ENCODE data around the gene HCCS. TPM values are rescaled to one million over a fixed set of nuclear protein-coding genes. Genes with fewer than 3 reads are reported as not detected.

The HCCS gene
- total and polyA plus RNA-seq, 2 of the 8 experiments (the other 6 are each of a cell fraction or from before 2014, with no cell fraction given), result 11.9 to 29.9 TPM

DNA sequence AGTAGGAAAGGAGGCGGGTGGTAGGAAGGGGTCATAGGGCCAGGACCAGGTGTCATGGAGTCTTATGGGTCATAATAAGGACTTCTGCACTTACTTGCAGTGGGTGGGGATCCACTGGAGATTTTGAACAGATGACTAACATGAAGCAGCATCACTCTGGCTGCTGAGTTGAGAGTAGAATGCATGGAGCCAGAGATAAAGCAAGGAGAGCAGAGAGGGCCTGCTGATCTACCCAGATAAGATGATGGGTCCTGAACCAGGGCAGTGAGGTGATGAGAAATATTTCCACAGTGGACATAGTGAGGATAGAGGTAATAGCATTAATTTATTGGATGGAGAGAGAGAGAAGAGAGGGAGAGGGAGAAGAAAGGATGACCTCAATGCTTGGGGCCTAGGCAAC, 48.0 kb downstream of the HCCS start:
- H3K18ac ChIP-seq (ENCODE audit: extremely low read depth, low read length), result no peak overlapping the region
- H3K79me2 ChIP-seq (ENCODE audit: control insufficient read depth in 1 of 2, insufficient read depth in 2 of 2, low read length in 2 of 2), result no peaks in the 10 kb centered on the region
- H3K23me2 ChIP-seq (ENCODE audit: low read depth, low read length), result no peaks in the 10 kb centered on the region
- H3K4me3 ChIP-seq (ENCODE audit: extremely low read depth in 1 of 4, insufficient read depth in 2 of 4, low read depth in 3 of 4, low read length in 4 of 4), result no peak overlapping the region
- no peak overlapping the region for H3K4me2 ChIP-seq (ENCODE audit: insufficient read depth in 1 of 2, low read depth in 2 of 2, low read length in 2 of 2)
- no peak overlapping the region for H3K4ac ChIP-seq (replicated peaks; ENCODE audit: insufficient read length, low read depth, low read length)
- H2AFZ ChIP-seq (ENCODE audit: low read length), result no peak overlapping the region
- ChIA-PET CTCF (ENCODE audit: partially characterized antibody) (no interaction called here), POLR2A (ENCODE audit: partially characterized antibody) (no interaction called here)
- no peak overlapping the region for H2BK5ac ChIP-seq (ENCODE audit: low read depth, low read length)
- no peak overlapping the region for H2AK5ac ChIP-seq (ENCODE audit: low read depth, low read length)
- H3K4me1 ChIP-seq (replicated peaks in 1 of 4; ENCODE audit: control insufficient read depth in 3 of 4, insufficient read depth in 4 of 4, low read length in 3 of 4), result no peaks in the 10 kb centered on the region
- FAIRE-seq, result no peak
- WGBS, 2 experiments (ENCODE audit: extremely low coverage in 1 of 2, insufficient coverage in 1 of 2, insufficient read length in 1 of 2, insufficient replicate concordance in 2 of 2, low coverage in 1 of 2, low lambda C conversion rate in 2 of 2, missing lambda C conversion rate in 1 of 2), result 63% methylated on average over 1 of the region's 1 CpG; no CpG with 5 or more reads in 1 of the 2 experiments
- no peak overlapping the region for H3K23ac ChIP-seq (ENCODE audit: insufficient read length)
- no peaks in the 10 kb centered on the region for H3K79me1 ChIP-seq (ENCODE audit: low read depth, low read length)
- no peak for TF ChIP-seq SP2 (IDR thresholded peaks at IDR 0.05; ENCODE audit: low read length)
- TF ChIP-seq, protein P1, sequence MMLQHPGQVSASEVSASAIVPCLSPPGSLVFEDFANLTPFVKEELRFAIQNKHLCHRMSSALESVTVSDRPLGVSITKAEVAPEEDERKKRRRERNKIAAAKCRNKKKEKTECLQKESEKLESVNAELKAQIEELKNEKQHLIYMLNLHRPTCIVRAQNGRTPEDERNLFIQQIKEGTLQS (IDR thresholded peaks at IDR 0.05; ENCODE audit: insufficient read depth, low read depth, low read length), result no peak
- TF ChIP-seq, protein P2, sequence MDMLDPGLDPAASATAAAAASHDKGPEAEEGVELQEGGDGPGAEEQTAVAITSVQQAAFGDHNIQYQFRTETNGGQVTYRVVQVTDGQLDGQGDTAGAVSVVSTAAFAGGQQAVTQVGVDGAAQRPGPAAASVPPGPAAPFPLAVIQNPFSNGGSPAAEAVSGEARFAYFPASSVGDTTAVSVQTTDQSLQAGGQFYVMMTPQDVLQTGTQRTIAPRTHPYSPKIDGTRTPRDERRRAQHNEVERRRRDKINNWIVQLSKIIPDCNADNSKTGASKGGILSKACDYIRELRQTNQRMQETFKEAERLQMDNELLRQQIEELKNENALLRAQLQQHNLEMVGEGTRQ (IDR thresholded peaks at IDR 0.05; ENCODE audit: low read length), result no peak
- TF ChIP-seq EZH2 (IDR thresholded peaks at IDR 0.05; ENCODE audit: low read depth, low read length, severe bottlenecking), result no peak
- TF ChIP-seq HDAC2 (IDR thresholded peaks at IDR 0.05; ENCODE audit: borderline replicate concordance in 1 of 2, low read depth in 2 of 2, low read length in 2 of 2), result no peak
- no peak for TF ChIP-seq SRF (IDR thresholded peaks at IDR 0.05; ENCODE audit: low read depth, low read length)
- H3K56ac ChIP-seq (replicated peaks; ENCODE audit: insufficient read length, low read depth, low read length), result no peak overlapping the region
- no peaks in the 10 kb centered on the region for H3K27me3 ChIP-seq (replicated peaks in 1 of 4; ENCODE audit: control insufficient read depth in 3 of 4, extremely low read depth in 1 of 4, insufficient read depth in 3 of 4, low read length in 3 of 4)
- no peak overlapping the region for H4K8ac ChIP-seq (ENCODE audit: extremely low read depth, insufficient read depth, low read length)
- H2BK15ac ChIP-seq (ENCODE audit: low read length), result no peak overlapping the region
- H3K9me3 ChIP-seq (ENCODE audit: insufficient read depth in 2 of 2, low read depth in 1 of 2, low read length in 1 of 2), result no peaks in the 10 kb centered on the region
- no peak overlapping the region for H3K9ac ChIP-seq (replicated peaks in 1 of 4; ENCODE audit: extremely low read depth in 1 of 4, low read depth in 3 of 4, low read length in 3 of 4)
- no peaks in the 10 kb centered on the region for H4K20me1 ChIP-seq (replicated peaks in 1 of 2; ENCODE audit: control insufficient read depth in 1 of 2, insufficient read depth in 2 of 2, low read length in 2 of 2)
- H3K27ac ChIP-seq (ENCODE audit: low read depth, low read length), result no peak overlapping the region
- no peak overlapping the region for H3K14ac ChIP-seq (ENCODE audit: insufficient read length)
- no peak overlapping the region for H2BK120ac ChIP-seq (replicated peaks; ENCODE audit: low read depth, low read length)
- H3K36me3 ChIP-seq (ENCODE audit: control insufficient read depth in 2 of 4, insufficient read depth in 4 of 4, low read length in 3 of 4), result no peaks in the 10 kb centered on the region
- H2BK20ac ChIP-seq (ENCODE audit: low read length), result no peak overlapping the region
- no peak overlapping the region for H4K5ac ChIP-seq (ENCODE audit: insufficient read length, low read depth, low read length)
- H2BK12ac ChIP-seq (ENCODE audit: low read depth, low read length), result no peak overlapping the region
- H4K91ac ChIP-seq (replicated peaks; ENCODE audit: insufficient read length, low read length), result no peak overlapping the region
- no peak for DNase-seq (ENCODE audit: low read depth in 1 of 2, low spot score in 2 of 2)

All from H1 (cell line).